ENCODE measurements around the gene INSIG1.

Gene INSIG1

DNA sequence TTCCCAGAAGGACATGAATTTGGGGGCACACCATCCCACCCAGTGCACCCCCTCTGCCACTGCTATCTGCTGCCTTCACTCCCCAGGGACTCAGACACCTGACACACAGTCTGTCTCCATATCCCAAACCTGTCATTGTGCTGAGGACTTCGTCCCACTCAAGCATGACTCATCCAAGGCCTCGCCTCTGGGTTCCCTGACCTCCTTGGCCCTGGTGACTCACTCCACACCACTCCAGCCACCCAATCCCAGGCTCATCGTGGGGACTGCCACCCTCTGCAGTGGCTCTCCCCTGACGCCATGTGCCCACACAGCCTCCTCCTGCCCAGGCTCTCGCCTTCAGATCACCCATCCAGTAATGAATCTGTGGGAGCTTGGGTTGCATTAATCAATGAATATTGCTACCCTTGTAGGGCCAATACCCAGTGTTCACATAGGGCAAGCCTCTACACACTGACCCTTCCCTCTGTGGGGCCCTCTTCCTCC, 6.6 kb upstream of the INSIG1 start:
- DNase-seq (ENCODE audit: low spot score), result no peak
- Histone ChIP-seq H3K27ac (no peak overlapping the region), H3K4me3 (no peak overlapping the region)
- TF ChIP-seq CTCF (IDR thresholded peaks at IDR 0.05), result no peak

DNA sequence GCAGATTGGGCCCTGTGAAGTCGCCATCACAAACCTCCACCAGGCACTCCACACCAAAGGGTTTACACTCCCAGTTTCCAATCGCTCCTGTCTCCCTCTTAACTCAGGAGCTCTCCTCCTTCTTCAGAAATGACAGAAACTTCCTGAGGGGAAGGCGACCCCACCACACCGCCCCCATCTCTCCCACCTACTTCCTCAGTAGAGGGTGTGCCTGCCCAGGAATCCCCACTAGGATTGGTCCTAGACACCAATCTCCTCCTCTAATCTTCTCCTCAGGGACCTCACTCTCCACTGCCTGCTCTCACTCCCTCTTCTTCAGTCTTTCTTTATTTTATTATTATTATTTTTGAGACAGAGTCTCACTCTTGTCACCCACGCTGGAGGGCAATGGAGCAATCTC, 5.9 kb upstream of the INSIG1 start:
- DNase-seq (ENCODE audit: low spot score), result no peak
- no peak for TF ChIP-seq CTCF (IDR thresholded peaks at IDR 0.05)
- no peak overlapping the region for H3K27ac ChIP-seq
- H3K4me3 ChIP-seq, result no peak overlapping the region

DNA sequence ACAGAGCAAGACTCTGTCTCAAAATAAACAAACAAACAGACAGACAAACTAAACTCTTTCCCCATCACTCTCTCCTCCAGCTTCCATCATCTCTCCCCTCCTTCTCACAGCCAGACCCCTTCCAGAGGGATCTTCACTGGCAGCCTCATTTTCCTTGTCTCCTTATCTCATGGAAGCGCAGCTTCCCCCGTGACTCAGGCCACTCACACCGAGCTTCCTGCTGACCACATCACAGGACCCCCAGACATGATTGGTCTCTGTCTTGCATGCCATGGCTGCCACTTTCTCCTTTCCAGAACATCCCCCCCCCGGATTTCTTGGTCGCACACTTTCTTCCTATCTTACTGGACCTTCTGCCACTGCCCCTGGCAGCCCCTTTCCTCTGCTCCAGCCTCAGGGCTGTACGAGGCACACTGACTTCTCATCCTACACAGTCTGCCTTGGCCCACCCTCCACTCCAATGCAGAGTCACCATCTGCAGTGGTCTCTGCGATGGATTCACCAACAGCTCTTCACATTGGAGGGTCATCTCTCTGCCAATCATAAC, 4.9 kb upstream of the INSIG1 start:
- no peak for TF ChIP-seq CTCF (IDR thresholded peaks at IDR 0.05)
- Histone ChIP-seq H3K4me3 (no peak overlapping the region), H3K27ac (no peak overlapping the region)
- DNase-seq (ENCODE audit: low spot score), result no peak

DNA sequence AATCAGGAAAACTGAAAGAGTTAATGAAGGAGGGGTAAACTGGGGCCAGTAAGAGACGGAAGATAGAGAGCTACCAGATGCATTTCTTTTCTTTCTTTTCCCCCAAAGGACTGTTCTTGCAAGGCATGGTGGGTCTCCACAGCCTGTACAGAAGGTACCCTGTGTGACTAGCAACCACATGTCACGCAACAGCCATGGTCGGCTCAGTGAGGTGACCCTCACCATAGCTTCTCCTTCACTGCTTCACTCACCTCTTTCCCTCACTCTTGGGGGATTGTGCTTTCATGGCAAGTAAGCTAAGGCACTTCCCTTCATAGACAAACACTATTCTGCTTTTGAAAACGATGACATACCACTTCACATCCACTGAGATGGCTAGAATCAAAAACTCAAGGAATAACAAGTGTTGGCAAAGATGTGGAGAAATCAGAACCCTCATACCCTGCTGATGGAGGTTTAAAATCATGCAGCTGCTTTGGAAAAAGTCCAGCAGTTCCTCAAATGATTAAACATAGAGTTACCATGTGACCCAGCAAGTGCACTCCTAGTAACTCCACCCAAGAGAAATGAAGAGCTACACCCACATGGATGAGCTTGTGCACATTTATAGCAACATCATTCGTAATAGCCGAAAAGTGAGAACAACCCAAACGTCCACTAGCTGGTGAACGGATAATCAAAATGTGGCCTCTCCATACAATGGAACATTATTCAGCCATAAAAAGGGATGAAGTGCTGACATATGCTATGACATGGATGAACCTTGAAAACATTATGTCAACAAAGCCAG, 3.8 kb upstream of the INSIG1 start:
- peak overlapping the region in 1 of 2 donors; percentile 59 for H3K27ac ChIP-seq
- DNase-seq (ENCODE audit: low spot score), result no peak
- no peak for TF ChIP-seq CTCF (IDR thresholded peaks at IDR 0.05)
- H3K4me3 ChIP-seq, result no peak overlapping the region

- no peak for DNase-seq (ENCODE audit: low spot score)
- Histone ChIP-seq H3K27ac (peak overlapping the region in 1 of 2 donors; percentile 58), H3K4me3 (no peak overlapping the region)
- no peak for TF ChIP-seq CTCF (IDR thresholded peaks at IDR 0.05)
Measured at GRCh38 chr7:155294511-155294778, 3.2 kb upstream of the INSIG1 start.

GRCh38 chr7:155295511-155295910, 2.2 kb upstream of the INSIG1 start:
- DNase-seq (ENCODE audit: low spot score), result no peak
- H3K4me3 ChIP-seq, result no peak overlapping the region
- TF ChIP-seq CTCF (IDR thresholded peaks at IDR 0.05), result no peak
- H3K27ac ChIP-seq, result no peak overlapping the region
